HUES6 (cell line): ENCODE measurements around the gene ESPN.
"Not testable (repeated sequence)": the region's sequence is repeated elsewhere in the genome, so short reads cannot be mapped to it uniquely, and the experiment has no call there.

ENCODE experiments used
- H3K27ac ChIP-seq: 2 replicates; pipeline ENCODE4 v1.7.0; 2013; ENCODE audit warnings: low read depth, mild to moderate bottlenecking, low read length, inconsistent platforms
- H3K27me3 ChIP-seq: 2 replicates; pipeline ENCODE4 v1.6.1; 2013; ENCODE audit warnings: low read length; ENCODE audit not compliant: control insufficient read depth, insufficient read depth
- H3K36me3 ChIP-seq: 2 replicates; pipeline ENCODE4 v1.6.1; 2013; ENCODE audit warnings: low read length; ENCODE audit not compliant: control insufficient read depth, insufficient read depth
- H3K4me1 ChIP-seq: 2 replicates; pipeline ENCODE4 v1.6.1; 2013; ENCODE audit warnings: low read length; ENCODE audit not compliant: control insufficient read depth, insufficient read depth
- H3K4me3 ChIP-seq: 2 replicates; pipeline ENCODE4 v1.5.1; 2013; ENCODE audit warnings: low read depth, low read length
- H3K9ac ChIP-seq: one replicate; pipeline ENCODE4 v1.6.1; 2013; ENCODE audit warnings: mild to moderate bottlenecking, low read length
- H3K9me3 ChIP-seq: 2 replicates; pipeline ENCODE4 v1.6.1; 2013; ENCODE audit warnings: low read depth, low read length; ENCODE audit not compliant: control insufficient read depth, insufficient read depth

Gene ESPN

DNA sequence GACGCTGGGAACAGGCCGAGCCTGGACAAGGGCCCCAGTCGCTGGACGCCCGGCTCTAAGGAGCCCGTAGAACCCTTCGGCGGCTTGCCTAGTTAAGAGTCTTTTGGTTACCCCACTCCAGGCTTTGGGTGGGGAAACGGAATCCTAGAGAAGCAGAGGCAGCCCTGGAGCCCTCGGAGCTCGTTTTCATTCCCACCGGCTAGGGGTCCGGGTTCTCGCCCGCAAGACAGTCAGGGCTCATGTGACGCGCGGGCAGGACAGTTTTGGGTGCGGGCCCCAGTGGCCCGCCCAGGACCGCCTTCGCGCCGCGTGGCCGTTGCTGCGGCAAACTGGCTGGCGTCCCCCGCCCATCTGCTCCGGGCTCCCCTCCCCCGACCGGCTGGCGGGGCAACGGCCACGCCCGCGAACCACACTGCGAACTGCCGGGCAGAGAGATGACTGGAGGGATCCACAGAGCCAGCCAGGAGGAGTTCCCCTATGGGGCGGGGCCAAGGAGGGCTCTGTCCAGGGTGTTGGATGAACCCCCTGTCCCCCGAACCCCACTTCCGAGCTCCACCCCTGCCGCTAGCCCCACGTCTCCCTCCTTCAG lies 4.0 kb upstream of the ESPN start:
- Histone ChIP-seq H3K9me3 (no peaks in the 10 kb centered on the region), H3K27ac (no peak overlapping the region), H3K9ac (no peak overlapping the region), H3K36me3 (no peaks in the 10 kb centered on the region), H3K27me3 (peaks cover 99% of the 10 kb centered on the region), H3K4me3 (peak overlapping the region; percentile 54), H3K4me1 (peaks cover 15% of the 10 kb centered on the region)

DNA sequence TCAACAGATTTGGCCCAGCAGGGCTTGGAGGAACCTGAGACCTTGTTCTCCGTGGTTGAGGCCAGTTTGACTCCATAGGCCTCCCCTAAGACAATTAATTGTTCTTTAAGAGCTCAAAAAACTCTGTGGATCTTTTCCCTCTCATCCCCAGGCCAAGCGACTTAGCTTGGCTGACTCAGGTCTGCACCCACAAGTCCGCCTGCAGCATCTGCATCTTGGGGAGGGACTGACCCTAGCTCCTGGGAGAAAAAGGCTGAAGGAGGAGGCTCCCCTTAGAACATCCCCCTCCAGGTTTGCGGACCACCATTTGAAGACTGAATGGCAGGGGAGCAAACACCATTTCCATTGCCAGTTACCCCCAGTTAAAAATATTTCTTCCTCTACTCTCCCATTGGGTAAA lies 3.3 kb upstream of the ESPN start:
- Histone ChIP-seq H3K9ac (no peak overlapping the region), H3K27ac (no peak overlapping the region), H3K4me3 (no peak overlapping the region), H3K9me3 (no peaks in the 10 kb centered on the region), H3K4me1 (peaks cover 11% of the 10 kb centered on the region), H3K36me3 (no peaks in the 10 kb centered on the region), H3K27me3 (peaks cover 99% of the 10 kb centered on the region)

DNA sequence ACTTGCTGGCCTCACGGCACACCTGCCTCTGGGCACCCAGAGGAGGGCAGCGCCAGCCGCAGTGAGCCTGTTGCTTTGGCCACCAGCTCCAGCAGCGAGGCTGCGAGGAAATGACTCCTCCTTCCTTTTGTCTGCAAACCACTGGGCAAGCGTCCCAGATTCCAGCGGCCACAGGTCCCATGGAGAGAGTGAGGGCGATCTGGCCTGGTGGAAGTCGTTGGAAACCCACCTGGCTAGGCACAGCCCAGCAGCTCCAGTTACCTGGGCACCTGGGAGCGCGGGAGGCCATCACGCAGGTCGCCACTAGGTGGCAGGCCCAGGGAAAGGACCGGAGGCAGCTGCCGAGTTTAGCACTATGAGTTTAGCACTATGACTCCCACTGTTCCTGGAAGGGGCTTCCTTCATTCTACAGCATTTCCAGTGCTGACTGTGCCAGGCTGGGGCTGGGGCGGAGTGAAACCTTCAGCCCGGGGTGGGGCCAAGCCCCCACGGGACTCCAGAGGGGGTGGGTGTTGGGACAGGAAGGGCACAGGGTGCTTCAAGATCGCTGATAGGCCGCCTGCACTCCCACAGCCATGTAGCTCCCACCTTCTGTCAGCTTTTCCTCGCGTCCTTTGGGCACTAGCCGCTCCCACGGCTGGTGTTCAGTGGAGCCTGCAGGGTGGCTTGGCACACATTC lies 1.1 kb upstream of the ESPN start:
- no peak overlapping the region for H3K27ac ChIP-seq
- H3K27me3 ChIP-seq, result peaks cover 97% of the 10 kb centered on the region

GRCh38 chr1:6424000-6424565 lies 493 bp upstream of the ESPN start:
- Histone ChIP-seq H3K4me3 (peak overlapping the region; percentile 37), H3K9ac (no peak overlapping the region), H3K36me3 (no peaks in the 10 kb centered on the region), H3K27me3 (peaks cover 91% of the 10 kb centered on the region), H3K9me3 (no peaks in the 10 kb centered on the region), H3K27ac (no peak overlapping the region), H3K4me1 (peaks cover 15% of the 10 kb centered on the region)

More for the DNA sequence above, 1.1 kb upstream of the ESPN start:
- Histone ChIP-seq H3K4me1 (peaks cover 15% of the 10 kb centered on the region), H3K4me3 (peak overlapping the region; percentile 37), H3K36me3 (no peaks in the 10 kb centered on the region), H3K9ac (no peak overlapping the region), H3K9me3 (no peaks in the 10 kb centered on the region)

DNA sequence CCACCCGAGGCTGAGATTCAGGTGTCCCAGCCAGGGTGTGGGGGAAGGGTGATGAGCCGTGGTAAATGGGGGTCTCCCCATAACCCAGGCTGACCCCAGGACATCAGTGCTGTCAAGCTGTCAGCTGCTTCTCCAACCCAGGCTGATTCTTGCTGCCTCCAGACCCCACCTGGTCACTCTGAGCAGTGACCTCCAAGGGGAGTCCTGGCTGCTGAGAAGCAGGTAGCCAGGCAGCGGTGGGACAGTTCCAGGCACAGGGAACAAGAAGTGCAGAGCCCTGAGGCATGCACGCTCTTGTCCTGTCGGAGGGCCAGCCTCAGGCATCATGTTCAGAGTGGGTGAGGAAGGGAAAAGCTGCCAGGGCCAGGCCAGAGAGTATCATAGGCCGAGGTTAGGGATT lies 1.1 kb downstream of the ESPN start:
- peaks cover 86% of the 10 kb centered on the region for H3K27me3 ChIP-seq
- no peak overlapping the region for H3K27ac ChIP-seq
- no peaks in the 10 kb centered on the region for H3K36me3 ChIP-seq
- H3K9ac ChIP-seq, result no peak overlapping the region
- H3K9me3 ChIP-seq, result no peaks in the 10 kb centered on the region
- H3K4me1 ChIP-seq, result peaks cover 8% of the 10 kb centered on the region
- no peak overlapping the region for H3K4me3 ChIP-seq

DNA sequence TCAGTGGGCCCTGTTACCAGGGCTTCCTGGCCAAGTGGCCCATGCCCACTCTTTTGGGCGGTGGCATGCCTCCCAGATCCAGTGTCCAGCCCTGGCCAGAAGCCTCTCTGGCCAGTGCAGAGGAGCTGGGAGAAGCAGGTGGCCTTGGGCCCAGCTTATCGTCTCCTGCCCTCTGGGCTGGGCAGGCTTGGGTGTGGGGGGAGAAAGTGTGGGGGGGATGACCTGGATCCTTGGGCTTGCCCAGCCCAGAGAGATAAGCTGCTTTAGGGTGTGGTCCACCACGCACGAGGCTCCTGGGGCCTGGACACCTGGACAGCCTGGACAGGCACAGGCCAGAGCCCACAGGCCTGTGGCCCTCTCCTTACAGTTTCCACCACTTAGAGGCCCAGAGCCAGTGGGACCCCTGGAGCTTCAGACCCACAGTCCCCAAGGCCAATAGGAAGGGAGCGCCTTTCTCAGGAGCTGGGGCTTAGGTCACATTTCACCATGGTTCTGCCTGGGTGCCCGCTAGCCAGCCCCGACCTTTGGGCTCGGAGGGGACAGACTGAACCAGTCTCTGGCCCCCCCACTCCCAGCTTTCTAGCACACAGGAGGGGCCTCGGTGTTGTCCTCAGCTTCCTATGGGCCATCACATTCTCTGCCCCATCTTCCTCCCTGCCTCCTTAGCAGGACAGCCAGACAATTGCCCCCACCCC lies 1.8 kb downstream of the ESPN start:
- H3K9me3 ChIP-seq, result no peaks in the 10 kb centered on the region
- peaks cover 82% of the 10 kb centered on the region for H3K27me3 ChIP-seq
- no peak overlapping the region for H3K27ac ChIP-seq
- no peak overlapping the region for H3K9ac ChIP-seq
- no peaks in the 10 kb centered on the region for H3K36me3 ChIP-seq
- H3K4me1 ChIP-seq, result peaks cover 8% of the 10 kb centered on the region
- H3K4me3 ChIP-seq, result no peak overlapping the region

GRCh38 chr1:6426972-6427350 lies 2.4 kb downstream of the ESPN start:
- Histone ChIP-seq H3K9ac (no peak overlapping the region), H3K27ac (no peak overlapping the region), H3K36me3 (no peaks in the 10 kb centered on the region), H3K4me1 (peaks cover 8% of the 10 kb centered on the region), H3K27me3 (peaks cover 77% of the 10 kb centered on the region), H3K4me3 (no peak overlapping the region), H3K9me3 (no peaks in the 10 kb centered on the region)

- no peaks in the 10 kb centered on the region for H3K36me3 ChIP-seq
- no peak overlapping the region for H3K27ac ChIP-seq
- H3K9me3 ChIP-seq, result no peaks in the 10 kb centered on the region
- no peak overlapping the region for H3K4me3 ChIP-seq
- H3K4me1 ChIP-seq, result peaks cover 8% of the 10 kb centered on the region
- H3K9ac ChIP-seq, result no peak overlapping the region
- peaks cover 70% of the 10 kb centered on the region for H3K27me3 ChIP-seq
Measured at GRCh38 chr1:6427441-6428390, 3.1 kb downstream of the ESPN start.

GRCh38 chr1:6428453-6428852 lies 3.9 kb downstream of the ESPN start:
- peaks cover 62% of the 10 kb centered on the region for H3K27me3 ChIP-seq

DNA sequence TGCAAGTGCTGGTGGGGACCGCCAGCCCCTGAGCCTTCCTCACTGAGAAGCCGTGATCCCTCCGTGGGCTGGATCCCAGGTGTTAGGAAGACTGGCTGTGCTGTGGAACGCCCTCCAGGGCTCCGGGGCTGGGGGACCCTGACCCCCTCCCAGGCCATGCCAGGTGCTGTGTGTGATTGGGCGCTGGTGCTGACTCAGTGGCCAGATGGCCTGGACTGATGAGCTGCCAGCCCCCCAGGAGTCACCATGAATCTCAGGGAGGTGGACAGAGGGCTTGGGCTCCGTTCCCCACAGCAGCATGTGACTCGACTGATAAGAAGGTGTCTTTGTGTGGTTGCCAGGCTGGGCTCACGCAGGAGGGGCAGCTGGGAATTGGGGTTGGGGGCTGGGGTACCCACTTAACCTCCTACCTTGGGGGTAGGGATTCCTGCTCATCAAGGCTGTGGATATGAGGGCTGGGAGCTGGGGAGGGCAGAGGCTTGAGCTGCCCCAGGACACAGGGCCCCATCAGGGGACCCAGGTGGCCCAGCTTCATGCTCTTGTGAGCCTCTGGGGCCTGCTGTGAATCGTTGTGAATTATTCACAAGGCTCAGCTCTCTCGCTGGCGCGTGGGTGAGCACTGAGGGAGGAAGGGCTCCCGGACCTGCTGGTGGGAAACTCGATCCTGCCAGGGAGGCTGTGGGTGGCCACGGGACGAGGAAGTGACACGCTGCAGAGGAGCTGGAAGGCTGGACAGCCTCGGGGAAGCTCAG lies 5.3 kb downstream of the ESPN start:
- H3K4me1 ChIP-seq, H3K36me3 ChIP-seq, H3K9me3 ChIP-seq, H3K27ac ChIP-seq, H3K9ac ChIP-seq, H3K4me3 ChIP-seq: not testable (repeated sequence)
- peaks cover 52% of the 10 kb centered on the region for H3K27me3 ChIP-seq

More at GRCh38 chr1:6428453-6428852, 3.9 kb downstream of the ESPN start:
- H3K9ac ChIP-seq, H3K36me3 ChIP-seq, H3K9me3 ChIP-seq, H3K4me1 ChIP-seq, H3K27ac ChIP-seq, H3K4me3 ChIP-seq: not testable (repeated sequence)
